Measurements from ENCODE around the gene ZNF710.

- TF ChIP-seq, protein P1, sequence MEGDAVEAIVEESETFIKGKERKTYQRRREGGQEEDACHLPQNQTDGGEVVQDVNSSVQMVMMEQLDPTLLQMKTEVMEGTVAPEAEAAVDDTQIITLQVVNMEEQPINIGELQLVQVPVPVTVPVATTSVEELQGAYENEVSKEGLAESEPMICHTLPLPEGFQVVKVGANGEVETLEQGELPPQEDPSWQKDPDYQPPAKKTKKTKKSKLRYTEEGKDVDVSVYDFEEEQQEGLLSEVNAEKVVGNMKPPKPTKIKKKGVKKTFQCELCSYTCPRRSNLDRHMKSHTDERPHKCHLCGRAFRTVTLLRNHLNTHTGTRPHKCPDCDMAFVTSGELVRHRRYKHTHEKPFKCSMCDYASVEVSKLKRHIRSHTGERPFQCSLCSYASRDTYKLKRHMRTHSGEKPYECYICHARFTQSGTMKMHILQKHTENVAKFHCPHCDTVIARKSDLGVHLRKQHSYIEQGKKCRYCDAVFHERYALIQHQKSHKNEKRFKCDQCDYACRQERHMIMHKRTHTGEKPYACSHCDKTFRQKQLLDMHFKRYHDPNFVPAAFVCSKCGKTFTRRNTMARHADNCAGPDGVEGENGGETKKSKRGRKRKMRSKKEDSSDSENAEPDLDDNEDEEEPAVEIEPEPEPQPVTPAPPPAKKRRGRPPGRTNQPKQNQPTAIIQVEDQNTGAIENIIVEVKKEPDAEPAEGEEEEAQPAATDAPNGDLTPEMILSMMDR (conservative IDR thresholded peaks at IDR 0.05; ENCODE audit: low read depth, low read length), result no peak
- TF ChIP-seq SMC3 (IDR thresholded peaks at IDR 0.05; ENCODE audit: low read depth, low read length) (no peak), FOS (IDR thresholded peaks at IDR 0.05; ENCODE audit: low read depth, low read length) (no peak), BHLHE40 (IDR thresholded peaks at IDR 0.05; ENCODE audit: low read depth, low read length) (no peak), MAZ (IDR thresholded peaks at IDR 0.05; ENCODE audit: borderline replicate concordance, low read depth, low read length) (no peak), POLR2A (IDR thresholded peaks at IDR 0.05; ENCODE audit: low read depth, low read length) (no peak), CHD1 (IDR thresholded peaks at IDR 0.05; ENCODE audit: low read depth, low read length) (no peak), CEBPB (IDR thresholded peaks at IDR 0.05; ENCODE audit: low read depth, low read length) (no peak), RFX5 (IDR thresholded peaks at IDR 0.05; ENCODE audit: low read depth, low read length) (no peak), MXI1 (IDR thresholded peaks at IDR 0.05; ENCODE audit: borderline replicate concordance, low read depth, low read length) (no peak), RCOR1 (IDR thresholded peaks at IDR 0.05; ENCODE audit: insufficient replicate concordance, low read length) (no peak), RAD21 (IDR thresholded peaks at IDR 0.05; ENCODE audit: low read length) (no peak), MAFK (IDR thresholded peaks at IDR 0.05; ENCODE audit: low read depth, low read length) (no peak)
Observed at GRCh38 chr15:90039996-90040395, 38.9 kb downstream of the ZNF710 start.
